Upper lobe of right lung (tissue), 1 donor: Measurements from ENCODE around the gene MCM3. TPM values are rescaled to one million over a fixed set of nuclear protein-coding genes. Genes with fewer than 3 reads are reported as not detected.

Source experiments
- ATAC-seq: fragments of 200-7000 bp; cut with Tn5 transposase; one replicate; pipeline ENCODE4 v1.9.1; 2020; ENCODE audit warnings: mild to moderate bottlenecking, moderate library complexity
- DNase-seq: peaks from one replicate; pipeline ENCODE4 v3.0.0-alpha.2; 2020
- H3K27ac ChIP-seq: fragments of 200-600 bp; one replicate; pipeline ENCODE4 v1.8.0; 2022
- H3K27me3 ChIP-seq: fragments of 200-600 bp; one replicate; pipeline ENCODE4 v1.8.0; 2022; ENCODE audit warnings: mild to moderate bottlenecking
- H3K36me3 ChIP-seq: fragments of 200-600 bp; one replicate; pipeline ENCODE4 v1.8.0; 2022
- H3K4me1 ChIP-seq: fragments of 200-600 bp; one replicate; pipeline ENCODE4 v1.8.0; 2022
- H3K4me3 ChIP-seq: fragments of 200-600 bp; one replicate; pipeline ENCODE4 v1.8.0; 2022; ENCODE audit warnings: mild to moderate bottlenecking
- H3K9me3 ChIP-seq: fragments of 200-600 bp; one replicate; pipeline ENCODE4 v1.8.0; 2022
- intact Hi-C: fragments of 100-400 bp; cut with DNase I; formaldehyde crosslinking; loops from one replicate; pipeline ENCODE4 v1.11.0; 2022
- total RNA-seq: library from RNA; stranded (reverse); fragmentation: NEBNext Ultra II Directional; extraction: Animal tissue kit (Norgen Biotek cat#: 25700); gene quantifications from one replicate; pipeline ENCODE4 v1.2.1, GENCODE V29; 2021
- TF ChIP-seq, protein P1 (sequence below): fragments of 200-600 bp; IDR thresholded peaks from one replicate; pipeline ENCODE4 v1.8.0; 2022; ENCODE audit warnings: antibody characterized with exemption
- donor health status: DM: no; HTN: yes; CAD: no; lungs with severe emphysema.

The MCM3 gene
- total RNA-seq, 1 donor from 2014 or later: 26.3 TPM

- Histone ChIP-seq H3K9me3 (no peaks in the 10 kb centered on the region), H3K27me3 (no peaks in the 10 kb centered on the region), H3K36me3 (peaks cover 90% of the 10 kb centered on the region), H3K27ac (no peak overlapping the region), H3K4me3 (no peak overlapping the region), H3K4me1 (no peaks in the 10 kb centered on the region)
- no peak for ATAC-seq
- intact Hi-C loops: no loop called here
- TF ChIP-seq, protein P1, sequence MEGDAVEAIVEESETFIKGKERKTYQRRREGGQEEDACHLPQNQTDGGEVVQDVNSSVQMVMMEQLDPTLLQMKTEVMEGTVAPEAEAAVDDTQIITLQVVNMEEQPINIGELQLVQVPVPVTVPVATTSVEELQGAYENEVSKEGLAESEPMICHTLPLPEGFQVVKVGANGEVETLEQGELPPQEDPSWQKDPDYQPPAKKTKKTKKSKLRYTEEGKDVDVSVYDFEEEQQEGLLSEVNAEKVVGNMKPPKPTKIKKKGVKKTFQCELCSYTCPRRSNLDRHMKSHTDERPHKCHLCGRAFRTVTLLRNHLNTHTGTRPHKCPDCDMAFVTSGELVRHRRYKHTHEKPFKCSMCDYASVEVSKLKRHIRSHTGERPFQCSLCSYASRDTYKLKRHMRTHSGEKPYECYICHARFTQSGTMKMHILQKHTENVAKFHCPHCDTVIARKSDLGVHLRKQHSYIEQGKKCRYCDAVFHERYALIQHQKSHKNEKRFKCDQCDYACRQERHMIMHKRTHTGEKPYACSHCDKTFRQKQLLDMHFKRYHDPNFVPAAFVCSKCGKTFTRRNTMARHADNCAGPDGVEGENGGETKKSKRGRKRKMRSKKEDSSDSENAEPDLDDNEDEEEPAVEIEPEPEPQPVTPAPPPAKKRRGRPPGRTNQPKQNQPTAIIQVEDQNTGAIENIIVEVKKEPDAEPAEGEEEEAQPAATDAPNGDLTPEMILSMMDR: no peak
- DNase-seq: no peak
Measured at GRCh38 chr6:52276130-52276529, 8.4 kb downstream of the MCM3 start.

DNA sequence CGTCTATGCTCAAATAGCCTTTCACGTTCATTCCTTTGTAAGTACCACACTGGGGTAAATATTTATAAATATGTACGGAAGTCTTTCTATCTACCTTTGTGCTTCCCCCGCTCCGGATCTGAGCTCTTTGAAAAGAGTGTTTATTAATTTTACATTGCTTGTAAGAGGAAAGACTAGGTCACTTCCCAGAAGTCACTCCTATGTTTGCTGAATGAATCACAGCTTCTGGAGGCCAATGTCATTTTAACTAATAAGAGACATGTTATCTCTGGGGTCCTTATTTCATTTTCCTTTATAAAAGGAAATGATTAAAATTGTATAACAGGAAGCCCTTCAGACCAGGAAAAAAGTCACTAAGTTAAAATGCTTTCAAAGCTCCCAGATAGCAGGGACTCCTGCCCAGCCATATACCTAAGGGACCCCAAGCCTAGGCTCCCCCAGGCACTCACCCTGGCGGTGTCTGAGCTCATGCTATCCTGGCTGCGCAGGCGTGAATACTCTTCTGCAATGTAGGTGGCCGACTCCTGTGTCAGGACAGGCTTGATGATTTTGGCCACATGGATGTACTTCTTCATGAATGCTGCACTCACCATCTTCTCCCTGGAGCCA lies 12.6 kb downstream of the MCM3 start:
- TF ChIP-seq, protein P1: no peak
- H3K4me3 ChIP-seq: no peak overlapping the region
- no peaks in the 10 kb centered on the region for H3K4me1 ChIP-seq
- DNase-seq (no peak), ATAC-seq (peak; percentile 44)
- H3K27me3 ChIP-seq: no peaks in the 10 kb centered on the region
- peak overlapping the region; percentile 40 for H3K27ac ChIP-seq
- intact Hi-C loops: no loop called here
- peaks cover 83% of the 10 kb centered on the region for H3K36me3 ChIP-seq
- H3K9me3 ChIP-seq: no peaks in the 10 kb centered on the region

- peaks cover 53% of the 10 kb centered on the region for H3K36me3 ChIP-seq
Measured at GRCh38 chr6:52263709-52264540, 20.6 kb downstream of the MCM3 start.

DNA sequence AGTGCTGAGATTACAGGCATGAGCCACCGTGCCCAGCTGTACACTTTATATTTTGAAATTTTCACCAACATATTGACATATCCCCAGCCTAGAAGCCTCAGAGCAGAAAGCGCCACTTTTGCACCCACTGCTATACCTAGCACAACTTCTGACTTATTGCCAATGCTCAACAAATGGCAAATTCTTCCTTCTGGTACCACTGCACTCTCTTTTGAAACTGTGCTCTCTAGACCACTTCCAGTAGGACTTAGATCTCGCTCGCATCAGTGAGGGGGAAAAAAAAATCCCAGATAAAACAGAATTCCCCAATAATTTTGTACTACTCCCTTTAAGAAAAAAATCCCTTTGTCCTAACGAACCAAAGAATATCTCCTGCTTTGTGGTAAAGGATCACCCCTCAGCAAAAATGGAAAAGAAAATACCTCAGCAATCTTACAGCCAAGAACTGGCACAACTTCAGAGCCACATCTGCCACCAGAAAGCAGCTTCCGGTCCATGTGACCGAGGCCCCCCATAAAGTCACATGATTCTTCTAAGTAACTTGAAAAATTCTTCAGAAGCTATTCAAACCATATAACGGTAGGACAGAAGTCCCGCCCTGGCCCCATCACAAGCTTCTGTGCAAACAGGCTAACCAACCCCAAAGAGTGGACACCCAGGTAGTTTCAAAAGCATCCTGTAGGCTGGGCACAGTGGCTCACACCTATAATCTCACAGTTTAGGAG lies 21.8 kb downstream of the MCM3 start:
- DNase-seq (no peak), ATAC-seq (no peak)
- Histone ChIP-seq H3K4me3 (no peak overlapping the region), H3K27ac (no peak overlapping the region), H3K27me3 (no peaks in the 10 kb centered on the region), H3K9me3 (no peaks in the 10 kb centered on the region), H3K4me1 (no peaks in the 10 kb centered on the region), H3K36me3 (peaks cover 42% of the 10 kb centered on the region)
- intact Hi-C loops: no loop called here
- TF ChIP-seq, protein P1: no peak

More at GRCh38 chr6:52263709-52264540, 20.6 kb downstream of the MCM3 start:
- no peaks in the 10 kb centered on the region for H3K27me3 ChIP-seq
- DNase-seq (peak; percentile 71), ATAC-seq (peak; percentile 88)
- no peak overlapping the region for H3K4me3 ChIP-seq
- TF ChIP-seq, protein P1: peak; percentile 97
- no peaks in the 10 kb centered on the region for H3K9me3 ChIP-seq
- no peak overlapping the region for H3K27ac ChIP-seq
- intact Hi-C loops: no loop called here
- H3K4me1 ChIP-seq: no peaks in the 10 kb centered on the region

DNA sequence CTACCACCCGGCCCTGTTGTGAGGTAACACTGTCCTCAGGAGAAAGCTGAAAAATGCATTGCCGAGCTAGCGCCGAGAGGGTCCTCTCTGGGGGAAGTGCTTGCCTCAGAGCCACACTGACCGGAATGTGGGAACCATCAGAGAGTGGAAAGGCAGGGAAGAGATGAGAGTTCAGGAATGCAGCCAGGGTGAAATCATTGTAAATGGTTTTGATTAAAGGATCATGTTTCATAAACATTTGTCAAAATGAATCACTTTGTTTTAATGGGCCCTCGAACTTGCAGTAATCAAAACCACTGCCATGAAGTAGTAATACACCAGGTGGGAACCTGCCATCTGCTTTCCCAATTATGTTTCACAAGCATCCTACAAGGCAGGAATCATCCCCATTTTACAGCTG lies 23.3 kb downstream of the MCM3 start:
- ATAC-seq (no peak), DNase-seq (no peak)
- Histone ChIP-seq H3K4me1 (no peaks in the 10 kb centered on the region), H3K27ac (no peak overlapping the region), H3K36me3 (peaks cover 31% of the 10 kb centered on the region), H3K4me3 (no peak overlapping the region), H3K27me3 (no peaks in the 10 kb centered on the region), H3K9me3 (no peaks in the 10 kb centered on the region)
- intact Hi-C loops: no loop called here
- TF ChIP-seq, protein P1: no peak
